WTC11 (cell line): ENCODE results near the gene DNAAF1. TPM values are rescaled to one million over a fixed set of nuclear protein-coding genes. Genes with fewer than 3 reads are reported as not detected.

Experiments used
- ATAC-seq: fragments of 200-7000 bp; cut with Tn5 transposase; 2 replicates; pipeline ENCODE4 v1.10.0; 2021; ENCODE audit warnings: mild to moderate bottlenecking, moderate library complexity
- CTCF ChIA-PET: fragments of 300-600 bp; sonication (Branson Sonifier 250); formaldehyde crosslinking; loops from one replicate; lab custom pipeline; 2021; ENCODE audit warnings: antibody characterized with exemption; lab: Charles Lee
- POLR2A ChIA-PET: fragments of 350-600 bp; sonication (Branson Sonifier 250); formaldehyde crosslinking; loops from one replicate; lab custom pipeline; 2021; ENCODE audit warnings: antibody characterized with exemption; lab: Charles Lee
- DNase-seq: peaks from one replicate; pipeline ENCODE4 v3.0.0; 2021; ENCODE audit warnings: low spot score
- H3K27ac Mint-ChIP-seq: 2 replicates; pipeline ENCODE4 v1.8.0; 2021; ENCODE audit warnings: mixed read lengths
- H3K27me3 Mint-ChIP-seq: 2 replicates; pipeline ENCODE4 v1.8.0; 2021; ENCODE audit warnings: low read depth, mild to moderate bottlenecking, moderate library complexity, mixed read lengths
- H3K36me3 Mint-ChIP-seq: 2 replicates; pipeline ENCODE4 v1.8.0; 2021; ENCODE audit warnings: mixed read lengths
- H3K4me1 Mint-ChIP-seq: 2 replicates; pipeline ENCODE4 v1.8.0; 2022; ENCODE audit warnings: mixed read lengths
- H3K4me3 Mint-ChIP-seq: 2 replicates; pipeline ENCODE4 v1.8.0; 2021; ENCODE audit warnings: mild to moderate bottlenecking, moderate library complexity, mixed read lengths
- H3K9me3 Mint-ChIP-seq: 2 replicates; pipeline ENCODE4 v1.8.0; 2021; ENCODE audit warnings: mixed read lengths
- CBFB ChIP-seq: sonication (generic); formaldehyde crosslinking; IDR thresholded peaks from 2 replicates; pipeline ENCODE4 v1.8.1; 2022; ENCODE audit warnings: mild to moderate bottlenecking, low read depth, missing genetic modification reagents
- ETV6 ChIP-seq: sonication (generic); formaldehyde crosslinking; IDR thresholded peaks from 2 replicates; pipeline ENCODE4 v1.8.1; 2022; ENCODE audit warnings: mild to moderate bottlenecking, missing genetic modification reagents
- FOXP1 ChIP-seq: sonication (generic); formaldehyde crosslinking; IDR thresholded peaks from 2 replicates; pipeline ENCODE4 v1.8.0; 2022; ENCODE audit warnings: missing genetic modification reagents, mild to moderate bottlenecking, moderate library complexity, borderline replicate concordance
- GRHL2 ChIP-seq: fragments of 250-450 bp; sonication (Bioruptor Pico); IDR thresholded peaks from 2 replicates; pipeline ENCODE4 v1.8.0; 2022; ENCODE audit warnings: mild to moderate bottlenecking, moderate library complexity; ENCODE audit not compliant: insufficient replicate concordance, severe bottlenecking
- JAZF1 ChIP-seq: fragments of 250-450 bp; sonication (Bioruptor Pico); IDR thresholded peaks from 2 replicates; pipeline ENCODE4 v1.9.0; 2021; ENCODE audit warnings: moderate library complexity, mild to moderate bottlenecking, inconsistent platforms
- NFE2L1 ChIP-seq: sonication (generic); formaldehyde crosslinking; IDR thresholded peaks from 2 replicates; pipeline ENCODE4 v1.8.1; 2023; ENCODE audit warnings: missing genetic modification reagents
- NR1H2 ChIP-seq: sonication (generic); formaldehyde crosslinking; IDR thresholded peaks from 2 replicates; pipeline ENCODE4 v1.9.0; 2021; ENCODE audit warnings: mild to moderate bottlenecking, moderate library complexity, missing genetic modification reagents
- NR2C2 ChIP-seq: sonication (generic); formaldehyde crosslinking; IDR thresholded peaks from 2 replicates; pipeline ENCODE4 v1.8.0; 2022; ENCODE audit warnings: mild to moderate bottlenecking, missing genetic modification reagents
- PRRX2 ChIP-seq: fragments of 250-450 bp; sonication (Bioruptor Pico); IDR thresholded peaks from 2 replicates; pipeline ENCODE4 v1.8.0; 2021; ENCODE audit warnings: mild to moderate bottlenecking
- RELA ChIP-seq: sonication (generic); formaldehyde crosslinking; IDR thresholded peaks from 2 replicates; pipeline ENCODE4 v1.8.1; 2022; ENCODE audit warnings: missing genetic modification reagents, mild to moderate bottlenecking, borderline replicate concordance
- SOX15 ChIP-seq: fragments of 250-450 bp; sonication (Bioruptor Pico); IDR thresholded peaks from 2 replicates; pipeline ENCODE4 v1.9.0; 2021; ENCODE audit warnings: mild to moderate bottlenecking
- TEAD4 ChIP-seq: sonication (generic); formaldehyde crosslinking; IDR thresholded peaks from 2 replicates; pipeline ENCODE4 v1.8.0; 2022; ENCODE audit warnings: mild to moderate bottlenecking, missing genetic modification reagents
- TP53 ChIP-seq: sonication (generic); formaldehyde crosslinking; IDR thresholded peaks from 2 replicates; pipeline ENCODE4 v1.8.1; 2023; ENCODE audit warnings: mild to moderate bottlenecking, missing genetic modification reagents
- ZNF219 ChIP-seq: sonication (generic); formaldehyde crosslinking; IDR thresholded peaks from 2 replicates; pipeline ENCODE4 v1.8.0; 2023; ENCODE audit warnings: missing genetic modification reagents, mild to moderate bottlenecking, borderline replicate concordance
- ZNF671 ChIP-seq: fragments of 250-450 bp; sonication (Bioruptor Pico); IDR thresholded peaks from 2 replicates; pipeline ENCODE4 v1.8.0; 2021; ENCODE audit warnings: mild to moderate bottlenecking
- total RNA-seq: library from RNA; stranded (reverse); gene quantifications from 3 replicates; pipeline ENCODE4 v1.2.3, GENCODE V29; 2021
- TF ChIP-seq, protein P1 (sequence below): sonication (generic); formaldehyde crosslinking; IDR thresholded peaks from 2 replicates; pipeline ENCODE4 v1.8.1; 2023; ENCODE audit warnings: mild to moderate bottlenecking, missing genetic modification reagents, moderate library complexity
- TF ChIP-seq, protein P2 (sequence below): sonication (generic); formaldehyde crosslinking; IDR thresholded peaks from 2 replicates; pipeline ENCODE4 v1.8.0; 2022; ENCODE audit warnings: mild to moderate bottlenecking, missing genetic modification reagents
- TF ChIP-seq, protein P3 (sequence below): sonication (generic); formaldehyde crosslinking; IDR thresholded peaks from 2 replicates; pipeline ENCODE4 v1.8.1; 2022; ENCODE audit warnings: low read depth, missing genetic modification reagents, borderline replicate concordance
- TF ChIP-seq, protein P4 (sequence below): sonication (generic); formaldehyde crosslinking; IDR thresholded peaks from 2 replicates; pipeline ENCODE4 v1.8.0; 2023; ENCODE audit warnings: missing genetic modification reagents, mild to moderate bottlenecking, borderline replicate concordance
- TF ChIP-seq, protein P5 (sequence below): fragments of 250-450 bp; sonication (Bioruptor Pico); IDR thresholded peaks from 2 replicates; pipeline ENCODE4 v2.1.2; 2022; ENCODE audit warnings: mild to moderate bottlenecking, moderate library complexity
- TF ChIP-seq, protein P6 (sequence below): sonication (generic); formaldehyde crosslinking; IDR thresholded peaks from 2 replicates; pipeline ENCODE4 v1.8.1; 2022; ENCODE audit warnings: mild to moderate bottlenecking, moderate library complexity, missing genetic modification reagents
- TF ChIP-seq, protein P7 (sequence below): sonication (generic); formaldehyde crosslinking; IDR thresholded peaks from 2 replicates; pipeline ENCODE4 v1.8.1; 2023; ENCODE audit warnings: mild to moderate bottlenecking, missing genetic modification reagents
- TF ChIP-seq, protein P8 (sequence below): fragments of 250-450 bp; sonication (Bioruptor Pico); IDR thresholded peaks from 2 replicates; pipeline ENCODE4 v1.9.0; 2021; ENCODE audit warnings: mild to moderate bottlenecking

Gene DNAAF1
- total RNA-seq, 1 experiment from 2014 or later: 0.20 TPM

DNA sequence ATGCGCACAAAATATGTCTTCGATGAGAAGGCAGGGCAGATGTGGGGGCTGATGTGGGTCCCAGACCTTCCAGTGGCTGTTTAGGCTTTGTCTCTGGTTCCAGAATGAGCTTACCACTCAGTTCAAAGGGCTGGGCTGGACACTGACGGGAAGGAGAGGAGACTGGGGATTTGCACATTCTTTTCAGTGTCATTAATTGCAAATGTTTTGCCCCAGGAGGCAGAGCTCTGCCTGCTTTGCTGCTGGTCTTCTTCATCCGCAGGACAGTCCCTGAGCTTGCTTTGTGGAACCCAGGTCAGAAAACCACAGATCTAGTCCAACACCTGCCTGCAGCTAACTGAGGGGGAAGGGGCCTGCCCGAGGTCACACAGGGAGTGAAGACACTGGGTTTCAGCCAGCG is 73.8 kb downstream of the DNAAF1 start:
- no peak overlapping the region for H3K4me3 Mint-ChIP-seq
- no peaks in the 10 kb centered on the region for H3K9me3 Mint-ChIP-seq
- no peak for TF ChIP-seq ETV6 (CRISPR knock-in tag)
- TF ChIP-seq ZNF671 (CRISPR knock-in tag): no peak
- TF ChIP-seq, protein P1, sequence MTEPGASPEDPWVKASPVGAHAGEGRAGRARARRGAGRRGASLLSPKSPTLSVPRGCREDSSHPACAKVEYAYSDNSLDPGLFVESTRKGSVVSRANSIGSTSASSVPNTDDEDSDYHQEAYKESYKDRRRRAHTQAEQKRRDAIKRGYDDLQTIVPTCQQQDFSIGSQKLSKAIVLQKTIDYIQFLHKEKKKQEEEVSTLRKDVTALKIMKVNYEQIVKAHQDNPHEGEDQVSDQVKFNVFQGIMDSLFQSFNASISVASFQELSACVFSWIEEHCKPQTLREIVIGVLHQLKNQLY (CRISPR knock-in tag): no peak
- TF ChIP-seq, protein P2, sequence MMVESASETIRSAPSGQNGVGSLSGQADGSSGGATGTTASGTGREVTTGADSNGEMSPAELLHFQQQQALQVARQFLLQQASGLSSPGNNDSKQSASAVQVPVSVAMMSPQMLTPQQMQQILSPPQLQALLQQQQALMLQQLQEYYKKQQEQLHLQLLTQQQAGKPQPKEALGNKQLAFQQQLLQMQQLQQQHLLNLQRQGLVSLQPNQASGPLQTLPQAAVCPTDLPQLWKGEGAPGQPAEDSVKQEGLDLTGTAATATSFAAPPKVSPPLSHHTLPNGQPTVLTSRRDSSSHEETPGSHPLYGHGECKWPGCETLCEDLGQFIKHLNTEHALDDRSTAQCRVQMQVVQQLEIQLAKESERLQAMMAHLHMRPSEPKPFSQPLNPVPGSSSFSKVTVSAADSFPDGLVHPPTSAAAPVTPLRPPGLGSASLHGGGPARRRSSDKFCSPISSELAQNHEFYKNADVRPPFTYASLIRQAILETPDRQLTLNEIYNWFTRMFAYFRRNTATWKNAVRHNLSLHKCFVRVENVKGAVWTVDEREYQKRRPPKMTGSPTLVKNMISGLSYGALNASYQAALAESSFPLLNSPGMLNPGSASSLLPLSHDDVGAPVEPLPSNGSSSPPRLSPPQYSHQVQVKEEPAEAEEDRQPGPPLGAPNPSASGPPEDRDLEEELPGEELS (CRISPR knock-in tag): no peak
- no peak for TF ChIP-seq CBFB (CRISPR knock-in tag)
- TF ChIP-seq, protein P3, sequence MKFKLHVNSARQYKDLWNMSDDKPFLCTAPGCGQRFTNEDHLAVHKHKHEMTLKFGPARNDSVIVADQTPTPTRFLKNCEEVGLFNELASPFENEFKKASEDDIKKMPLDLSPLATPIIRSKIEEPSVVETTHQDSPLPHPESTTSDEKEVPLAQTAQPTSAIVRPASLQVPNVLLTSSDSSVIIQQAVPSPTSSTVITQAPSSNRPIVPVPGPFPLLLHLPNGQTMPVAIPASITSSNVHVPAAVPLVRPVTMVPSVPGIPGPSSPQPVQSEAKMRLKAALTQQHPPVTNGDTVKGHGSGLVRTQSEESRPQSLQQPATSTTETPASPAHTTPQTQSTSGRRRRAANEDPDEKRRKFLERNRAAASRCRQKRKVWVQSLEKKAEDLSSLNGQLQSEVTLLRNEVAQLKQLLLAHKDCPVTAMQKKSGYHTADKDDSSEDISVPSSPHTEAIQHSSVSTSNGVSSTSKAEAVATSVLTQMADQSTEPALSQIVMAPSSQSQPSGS (CRISPR knock-in tag): no peak
- no peak for TF ChIP-seq ZNF219 (CRISPR knock-in tag)
- TF ChIP-seq TP53: no peak
- TF ChIP-seq, protein P4, sequence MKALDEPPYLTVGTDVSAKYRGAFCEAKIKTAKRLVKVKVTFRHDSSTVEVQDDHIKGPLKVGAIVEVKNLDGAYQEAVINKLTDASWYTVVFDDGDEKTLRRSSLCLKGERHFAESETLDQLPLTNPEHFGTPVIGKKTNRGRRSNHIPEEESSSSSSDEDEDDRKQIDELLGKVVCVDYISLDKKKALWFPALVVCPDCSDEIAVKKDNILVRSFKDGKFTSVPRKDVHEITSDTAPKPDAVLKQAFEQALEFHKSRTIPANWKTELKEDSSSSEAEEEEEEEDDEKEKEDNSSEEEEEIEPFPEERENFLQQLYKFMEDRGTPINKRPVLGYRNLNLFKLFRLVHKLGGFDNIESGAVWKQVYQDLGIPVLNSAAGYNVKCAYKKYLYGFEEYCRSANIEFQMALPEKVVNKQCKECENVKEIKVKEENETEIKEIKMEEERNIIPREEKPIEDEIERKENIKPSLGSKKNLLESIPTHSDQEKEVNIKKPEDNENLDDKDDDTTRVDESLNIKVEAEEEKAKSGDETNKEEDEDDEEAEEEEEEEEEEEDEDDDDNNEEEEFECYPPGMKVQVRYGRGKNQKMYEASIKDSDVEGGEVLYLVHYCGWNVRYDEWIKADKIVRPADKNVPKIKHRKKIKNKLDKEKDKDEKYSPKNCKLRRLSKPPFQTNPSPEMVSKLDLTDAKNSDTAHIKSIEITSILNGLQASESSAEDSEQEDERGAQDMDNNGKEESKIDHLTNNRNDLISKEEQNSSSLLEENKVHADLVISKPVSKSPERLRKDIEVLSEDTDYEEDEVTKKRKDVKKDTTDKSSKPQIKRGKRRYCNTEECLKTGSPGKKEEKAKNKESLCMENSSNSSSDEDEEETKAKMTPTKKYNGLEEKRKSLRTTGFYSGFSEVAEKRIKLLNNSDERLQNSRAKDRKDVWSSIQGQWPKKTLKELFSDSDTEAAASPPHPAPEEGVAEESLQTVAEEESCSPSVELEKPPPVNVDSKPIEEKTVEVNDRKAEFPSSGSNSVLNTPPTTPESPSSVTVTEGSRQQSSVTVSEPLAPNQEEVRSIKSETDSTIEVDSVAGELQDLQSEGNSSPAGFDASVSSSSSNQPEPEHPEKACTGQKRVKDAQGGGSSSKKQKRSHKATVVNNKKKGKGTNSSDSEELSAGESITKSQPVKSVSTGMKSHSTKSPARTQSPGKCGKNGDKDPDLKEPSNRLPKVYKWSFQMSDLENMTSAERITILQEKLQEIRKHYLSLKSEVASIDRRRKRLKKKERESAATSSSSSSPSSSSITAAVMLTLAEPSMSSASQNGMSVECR (CRISPR knock-in tag): no peak
- TF ChIP-seq NFE2L1 (CRISPR knock-in tag): no peak
- ChIA-PET CTCF (interaction anchor here (0.8 to 1.5 kb wide), 4 partner anchors 11 to 144 kb away, joined by 3 to 6 read pairs (median 4); no protein-coding TSS in a partner anchor), POLR2A (no interaction called here)
- H3K4me1 Mint-ChIP-seq: peaks cover 9% of the 10 kb centered on the region
- H3K36me3 Mint-ChIP-seq: no peaks in the 10 kb centered on the region
- no peaks in the 10 kb centered on the region for H3K27me3 Mint-ChIP-seq
- ATAC-seq (peak; percentile 20; the same call in 1 of the 2 replicates), DNase-seq (no peak)
- H3K27ac Mint-ChIP-seq: peak overlapping the region; percentile 67; the same call in 1 of the 2 replicates

DNA sequence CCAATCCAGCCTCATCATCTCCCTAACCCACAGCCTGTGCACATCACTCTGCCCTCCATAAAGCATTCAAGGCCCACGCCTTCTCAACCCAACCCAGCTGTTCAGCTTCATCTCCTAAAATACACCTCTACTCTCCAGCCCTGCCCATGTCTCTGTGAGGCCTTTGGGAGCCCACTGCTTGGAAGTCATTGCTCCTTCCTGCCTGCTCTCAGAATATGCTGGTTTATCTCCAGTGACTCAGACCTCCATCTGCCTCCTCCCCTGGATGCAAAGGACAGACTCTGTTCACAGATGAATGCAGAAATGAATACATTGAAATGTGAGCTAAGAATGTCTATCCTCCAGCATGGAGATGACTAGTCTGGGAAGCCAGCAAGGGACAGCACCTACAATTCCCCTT is 75.7 kb downstream of the DNAAF1 start:
- ChIA-PET POLR2A (no interaction called here), CTCF (no interaction called here)
- H3K9me3 Mint-ChIP-seq: no peaks in the 10 kb centered on the region
- no peak for DNase-seq
- H3K27ac Mint-ChIP-seq: no peak overlapping the region
- peaks cover 9% of the 10 kb centered on the region for H3K4me1 Mint-ChIP-seq
- ATAC-seq: no peak
- no peaks in the 10 kb centered on the region for H3K36me3 Mint-ChIP-seq
- H3K27me3 Mint-ChIP-seq: no peaks in the 10 kb centered on the region
- no peak overlapping the region for H3K4me3 Mint-ChIP-seq
- TF ChIP-seq PRRX2 (CRISPR knock-in tag) (no peak), FOXP1 (no peak), NR1H2 (CRISPR knock-in tag) (no peak), GRHL2 (no peak), RELA (CRISPR knock-in tag) (no peak), JAZF1 (no peak), SOX15 (CRISPR knock-in tag) (no peak), NR2C2 (CRISPR knock-in tag) (no peak), TEAD4 (CRISPR knock-in tag) (no peak)
- TF ChIP-seq, protein P5, sequence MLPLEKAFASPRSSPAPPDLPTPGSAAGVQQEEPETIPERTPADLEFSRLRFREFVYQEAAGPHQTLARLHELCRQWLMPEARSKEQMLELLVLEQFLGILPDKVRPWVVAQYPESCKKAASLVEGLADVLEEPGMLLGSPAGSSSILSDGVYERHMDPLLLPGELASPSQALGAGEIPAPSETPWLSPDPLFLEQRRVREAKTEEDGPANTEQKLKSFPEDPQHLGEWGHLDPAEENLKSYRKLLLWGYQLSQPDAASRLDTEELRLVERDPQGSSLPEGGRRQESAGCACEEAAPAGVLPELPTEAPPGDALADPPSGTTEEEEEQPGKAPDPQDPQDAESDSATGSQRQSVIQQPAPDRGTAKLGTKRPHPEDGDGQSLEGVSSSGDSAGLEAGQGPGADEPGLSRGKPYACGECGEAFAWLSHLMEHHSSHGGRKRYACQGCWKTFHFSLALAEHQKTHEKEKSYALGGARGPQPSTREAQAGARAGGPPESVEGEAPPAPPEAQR (CRISPR knock-in tag): no peak
- TF ChIP-seq, protein P6, sequence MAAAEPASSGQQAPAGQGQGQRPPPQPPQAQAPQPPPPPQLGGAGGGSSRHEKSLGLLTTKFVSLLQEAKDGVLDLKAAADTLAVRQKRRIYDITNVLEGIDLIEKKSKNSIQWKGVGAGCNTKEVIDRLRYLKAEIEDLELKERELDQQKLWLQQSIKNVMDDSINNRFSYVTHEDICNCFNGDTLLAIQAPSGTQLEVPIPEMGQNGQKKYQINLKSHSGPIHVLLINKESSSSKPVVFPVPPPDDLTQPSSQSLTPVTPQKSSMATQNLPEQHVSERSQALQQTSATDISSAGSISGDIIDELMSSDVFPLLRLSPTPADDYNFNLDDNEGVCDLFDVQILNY: no peak
- TF ChIP-seq, protein P7, sequence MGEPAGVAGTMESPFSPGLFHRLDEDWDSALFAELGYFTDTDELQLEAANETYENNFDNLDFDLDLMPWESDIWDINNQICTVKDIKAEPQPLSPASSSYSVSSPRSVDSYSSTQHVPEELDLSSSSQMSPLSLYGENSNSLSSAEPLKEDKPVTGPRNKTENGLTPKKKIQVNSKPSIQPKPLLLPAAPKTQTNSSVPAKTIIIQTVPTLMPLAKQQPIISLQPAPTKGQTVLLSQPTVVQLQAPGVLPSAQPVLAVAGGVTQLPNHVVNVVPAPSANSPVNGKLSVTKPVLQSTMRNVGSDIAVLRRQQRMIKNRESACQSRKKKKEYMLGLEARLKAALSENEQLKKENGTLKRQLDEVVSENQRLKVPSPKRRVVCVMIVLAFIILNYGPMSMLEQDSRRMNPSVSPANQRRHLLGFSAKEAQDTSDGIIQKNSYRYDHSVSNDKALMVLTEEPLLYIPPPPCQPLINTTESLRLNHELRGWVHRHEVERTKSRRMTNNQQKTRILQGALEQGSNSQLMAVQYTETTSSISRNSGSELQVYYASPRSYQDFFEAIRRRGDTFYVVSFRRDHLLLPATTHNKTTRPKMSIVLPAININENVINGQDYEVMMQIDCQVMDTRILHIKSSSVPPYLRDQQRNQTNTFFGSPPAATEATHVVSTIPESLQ (CRISPR knock-in tag): no peak
- TF ChIP-seq, protein P8, sequence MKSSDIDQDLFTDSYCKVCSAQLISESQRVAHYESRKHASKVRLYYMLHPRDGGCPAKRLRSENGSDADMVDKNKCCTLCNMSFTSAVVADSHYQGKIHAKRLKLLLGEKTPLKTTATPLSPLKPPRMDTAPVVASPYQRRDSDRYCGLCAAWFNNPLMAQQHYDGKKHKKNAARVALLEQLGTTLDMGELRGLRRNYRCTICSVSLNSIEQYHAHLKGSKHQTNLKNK: no peak
